HTR-8/SVneo (cell line): ENCODE measurements around the gene ZNF697.

Source experiments
- DNase-seq: peaks from one replicate; pipeline ENCODE4 v3.0.0; 2011; ENCODE audit warnings: low spot score, mixed read lengths; ENCODE audit not compliant: insufficient read length
- FAIRE-seq: peaks from 2 replicates; lab custom pipeline; 2011; peaks lifted over from hg19 to GRCh38; lab: Jason Lieb, UNC

The ZNF697 gene

DNA sequence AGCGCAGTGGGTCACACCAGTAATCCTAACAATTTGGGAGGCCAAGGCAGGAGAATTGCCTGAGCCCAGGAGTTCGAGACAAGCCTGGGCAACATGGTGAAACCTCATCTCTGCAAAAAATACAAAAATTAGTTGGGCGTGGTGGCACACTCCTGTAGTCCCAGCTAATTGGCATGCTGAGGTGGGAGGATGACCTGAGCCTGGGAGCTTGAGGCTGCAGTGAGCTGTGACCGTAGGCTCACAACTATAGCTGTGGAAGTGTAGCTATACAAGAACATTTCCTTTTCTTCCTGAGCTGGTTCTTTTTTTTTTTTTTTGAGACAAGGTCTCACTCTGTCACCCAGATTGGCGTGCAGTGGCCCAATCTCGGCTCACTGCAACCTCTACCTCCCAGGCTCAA lies 19.1 kb upstream of the ZNF697 start:
- FAIRE-seq (no peak), DNase-seq (no peak)

- no peak for FAIRE-seq
Measured at GRCh38 chr1:119664067-119664466, 16.0 kb upstream of the ZNF697 start.

DNA sequence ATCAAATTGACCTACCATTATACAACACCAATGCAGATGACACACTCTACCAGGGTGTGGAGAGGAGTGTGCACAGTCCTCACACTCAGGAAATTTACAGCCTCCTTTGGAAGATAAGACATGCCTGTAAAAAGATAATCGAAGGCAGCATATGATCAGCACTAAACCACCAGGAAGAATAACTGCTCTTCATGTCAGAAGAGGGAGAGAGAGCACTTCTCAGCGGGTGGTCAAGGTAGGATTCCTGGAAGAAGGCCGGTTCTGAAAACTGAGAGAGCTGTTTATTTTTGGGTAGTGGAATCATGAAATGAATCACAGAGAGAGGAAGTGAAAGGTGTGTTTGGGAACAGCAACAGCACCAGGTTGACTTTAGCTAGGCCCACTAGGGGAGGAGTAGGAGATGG lies 14.0 kb upstream of the ZNF697 start:
- DNase-seq (no peak), FAIRE-seq (no peak)

More at GRCh38 chr1:119664067-119664466, 16.0 kb upstream of the ZNF697 start:
- no peak for DNase-seq

DNA sequence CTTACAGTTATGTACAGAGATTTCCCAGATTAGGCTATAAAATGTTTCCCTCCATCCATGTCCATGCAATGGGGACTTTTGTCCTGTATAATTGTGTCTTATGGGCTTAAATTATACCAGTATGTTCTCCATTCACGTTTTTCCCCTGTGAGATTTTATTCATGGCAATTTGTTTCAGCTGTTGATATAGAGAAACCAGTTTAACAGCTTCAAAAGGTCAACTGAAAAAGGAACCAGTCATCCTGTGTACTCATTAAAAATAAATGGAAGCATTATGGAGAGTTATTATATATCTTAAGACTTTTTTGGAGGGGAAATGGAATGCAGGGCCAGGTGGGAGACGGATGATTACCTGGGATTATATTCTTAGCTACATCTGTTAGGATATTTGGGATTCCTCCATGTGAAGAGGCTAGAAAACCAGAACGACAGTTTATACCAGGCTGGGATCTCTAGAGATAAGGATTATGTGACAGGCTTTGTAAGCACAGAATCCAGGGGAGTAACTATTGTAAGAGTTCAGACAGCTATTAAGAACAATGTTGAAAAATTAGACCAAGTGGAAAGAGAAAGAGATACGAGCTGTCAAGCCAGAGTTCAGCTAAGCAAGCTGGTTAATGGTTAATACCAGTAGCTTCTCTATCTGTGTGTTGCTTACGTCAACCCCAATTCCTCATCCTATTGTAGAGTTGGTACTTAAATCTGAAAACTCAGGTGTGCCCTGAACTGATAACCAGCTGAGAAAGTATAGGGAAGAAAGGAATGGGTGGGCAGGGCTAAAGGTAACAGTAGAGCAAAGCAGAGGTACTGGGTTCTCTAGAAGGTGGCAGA lies 12.4 kb upstream of the ZNF697 start:
- no peak for DNase-seq
- FAIRE-seq, result no peak

DNA sequence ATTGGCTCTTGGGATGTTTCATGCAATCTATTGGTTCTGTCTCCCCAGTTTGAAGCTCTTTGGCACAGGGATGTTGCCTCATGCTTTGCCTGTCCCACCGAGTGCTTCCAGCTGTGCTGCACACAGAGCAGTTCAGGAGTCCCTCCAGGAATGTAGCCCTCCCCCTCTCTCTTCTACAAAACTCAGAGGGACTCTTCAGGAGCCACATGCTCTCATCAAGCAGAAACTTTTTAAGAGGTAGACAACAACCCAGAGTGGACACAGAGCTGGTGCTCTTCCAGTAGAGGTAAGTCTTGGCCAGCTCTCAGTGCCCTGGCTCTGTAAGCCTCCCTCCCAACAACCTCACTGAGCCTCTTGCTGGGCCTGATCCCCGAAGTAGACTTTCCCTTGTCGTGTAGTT lies 11.6 kb upstream of the ZNF697 start:
- FAIRE-seq, result no peak

DNA sequence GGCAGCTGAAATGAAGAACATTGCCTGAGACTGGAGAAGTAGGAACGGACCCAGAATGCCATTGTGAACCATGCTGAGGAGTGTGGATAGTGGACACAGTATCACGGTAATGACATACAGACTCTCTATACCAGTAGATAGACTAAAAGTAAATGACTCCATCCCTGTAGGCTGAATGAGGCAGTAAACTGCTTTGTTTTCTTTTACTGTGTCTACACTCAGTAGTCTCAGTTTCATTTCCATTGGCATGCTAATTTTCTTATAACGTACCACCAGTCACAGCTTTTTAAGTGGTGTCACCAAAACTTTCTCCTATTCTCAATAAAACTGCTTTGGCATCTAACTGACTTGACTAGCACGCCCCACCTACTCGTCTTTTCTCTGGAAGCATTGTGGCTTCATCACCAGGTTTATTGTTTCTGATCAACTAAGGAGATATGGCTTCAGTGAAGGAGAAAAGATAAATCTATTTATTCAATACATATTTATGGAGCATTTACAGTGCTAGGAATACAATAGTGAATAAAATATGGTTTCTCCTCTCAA lies 8.4 kb upstream of the ZNF697 start:
- no peak for FAIRE-seq
- no peak for DNase-seq

More for the DNA sequence above, 11.6 kb upstream of the ZNF697 start:
- no peak for DNase-seq

GRCh38 chr1:119655154-119655553 lies 7.1 kb upstream of the ZNF697 start:
- no peak for DNase-seq
- no peak for FAIRE-seq

- DNase-seq (no peak), FAIRE-seq (no peak)
Measured at GRCh38 chr1:119653839-119654170, 5.7 kb upstream of the ZNF697 start.

- FAIRE-seq (no peak), DNase-seq (no peak)
Measured at GRCh38 chr1:119653135-119653838, 5.2 kb upstream of the ZNF697 start.

DNA sequence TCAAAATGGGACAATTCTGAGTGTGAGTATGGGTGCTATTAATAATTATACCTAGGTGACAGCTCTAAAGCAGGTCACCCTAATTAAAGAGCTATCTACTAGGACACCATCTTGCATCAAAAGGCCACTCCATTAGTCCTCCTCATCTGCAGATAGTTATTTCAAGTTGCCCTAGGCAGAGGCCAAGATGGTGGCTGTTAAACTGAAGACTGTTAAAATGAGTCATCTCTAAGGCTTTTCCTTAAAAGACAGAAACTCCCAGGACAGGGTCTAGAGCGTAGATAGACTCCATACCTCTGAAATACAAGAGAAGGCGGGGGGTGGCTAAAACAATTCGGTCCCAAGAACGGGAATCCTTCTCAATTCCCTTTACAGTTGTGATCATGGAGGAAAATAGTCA lies 4.5 kb upstream of the ZNF697 start:
- FAIRE-seq, result no peak
- DNase-seq, result no peak

GRCh38 chr1:119651641-119652040 lies 3.6 kb upstream of the ZNF697 start:
- no peak for DNase-seq
- no peak for FAIRE-seq

GRCh38 chr1:119651133-119651532 lies 3.1 kb upstream of the ZNF697 start:
- no peak for DNase-seq
- no peak for FAIRE-seq

GRCh38 chr1:119648620-119649004 lies 546 bp upstream of the ZNF697 start:
- DNase-seq, result no peak
- no peak for FAIRE-seq

- DNase-seq, result no peak
Measured at GRCh38 chr1:119647228-119647733, 785 bp downstream of the ZNF697 start.

GRCh38 chr1:119646521-119647227 lies 1.4 kb downstream of the ZNF697 start:
- no peak for FAIRE-seq
- DNase-seq, result no peak

More at GRCh38 chr1:119647228-119647733, 785 bp downstream of the ZNF697 start:
- no peak for FAIRE-seq

GRCh38 chr1:119639109-119639508 lies 9.0 kb downstream of the ZNF697 start:
- FAIRE-seq (no peak), DNase-seq (no peak)

DNA sequence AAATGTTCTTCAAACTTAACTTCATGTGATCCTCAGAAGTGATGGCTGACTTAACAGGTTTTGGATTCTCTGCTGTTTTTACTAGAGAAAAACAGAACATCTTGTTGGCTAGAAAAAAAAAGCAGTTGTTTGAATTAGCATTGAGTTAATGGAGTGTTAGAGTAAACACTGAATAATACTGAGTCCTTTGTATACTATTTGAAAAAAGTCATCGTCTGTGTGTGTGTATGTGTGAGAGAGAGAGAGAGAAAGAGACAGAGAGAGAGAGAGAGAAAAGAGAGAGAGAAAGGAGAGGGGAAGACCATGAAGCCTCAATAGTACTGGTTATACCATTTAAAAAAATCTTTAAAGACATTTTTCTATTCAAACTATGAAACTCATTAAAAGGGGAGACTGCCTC lies 10.4 kb downstream of the ZNF697 start:
- DNase-seq (no peak), FAIRE-seq (no peak)

- FAIRE-seq, result no peak
- no peak for DNase-seq
Measured at GRCh38 chr1:119636491-119637089, 11.5 kb downstream of the ZNF697 start.

- FAIRE-seq (no peak), DNase-seq (no peak)
Measured at GRCh38 chr1:119635811-119636390, 12.2 kb downstream of the ZNF697 start.

GRCh38 chr1:119634016-119634415 lies 14.1 kb downstream of the ZNF697 start:
- FAIRE-seq, result no peak
- DNase-seq, result no peak
